ENCODE measurements around the gene GFPT1.
A peak's percentile ranks its signal among the peaks of the same experiment; 100 is the strongest.

The GFPT1 gene

GRCh38 chr2:69405306-69405705 lies 18.3 kb upstream of the GFPT1 start:
- Histone ChIP-seq H3K36me3 (ENCODE audit: control insufficient read depth in 1 of 2, insufficient read depth in 2 of 2, low read length in 2 of 2) (peaks cover 0 to 35% of the 10 kb centered on the region in 2 donors), H3K9me3 (ENCODE audit: control insufficient read depth in 1 of 2, low read length in 2 of 2) (no peaks in the 10 kb centered on the region), H3K4me3 (ENCODE audit: low read depth in 1 of 2, low read length in 2 of 2) (no peak overlapping the region), H3K9ac (ENCODE audit: low read depth in 1 of 2, low read length in 2 of 2) (no peak overlapping the region), H3K27ac (ENCODE audit: low read depth, low read length) (no peak overlapping the region), H3K27me3 (ENCODE audit: control insufficient read depth in 1 of 2, insufficient read depth in 2 of 2, low read length in 2 of 2) (no peaks in the 10 kb centered on the region), H3K4me1 (ENCODE audit: control insufficient read depth in 1 of 2, insufficient read depth in 2 of 2, low read length in 2 of 2) (no peaks in the 10 kb centered on the region)

- no peak overlapping the region for H3K27ac ChIP-seq (ENCODE audit: low read depth, low read length)
- H3K27me3 ChIP-seq (ENCODE audit: control insufficient read depth in 1 of 2, insufficient read depth in 2 of 2, low read length in 2 of 2): no peaks in the 10 kb centered on the region
- no peaks in the 10 kb centered on the region for H3K9me3 ChIP-seq (ENCODE audit: control insufficient read depth in 1 of 2, low read length in 2 of 2)
- no peak overlapping the region for H3K9ac ChIP-seq (ENCODE audit: low read depth in 1 of 2, low read length in 2 of 2)
- peaks cover 0 to 2% of the 10 kb centered on the region in 2 donors for H3K4me1 ChIP-seq (ENCODE audit: control insufficient read depth in 1 of 2, insufficient read depth in 2 of 2, low read length in 2 of 2)
- peaks cover 4 to 40% of the 10 kb centered on the region in 2 donors for H3K36me3 ChIP-seq (ENCODE audit: control insufficient read depth in 1 of 2, insufficient read depth in 2 of 2, low read length in 2 of 2)
- H3K4me3 ChIP-seq (ENCODE audit: low read depth in 1 of 2, low read length in 2 of 2): no peak overlapping the region
These were observed 13.1 kb upstream of the GFPT1 start for GRCh38 chr2:69400121-69400520.

- Histone ChIP-seq H3K9ac (ENCODE audit: low read depth in 1 of 2, low read length in 2 of 2) (no peak overlapping the region), H3K4me1 (ENCODE audit: control insufficient read depth in 1 of 2, insufficient read depth in 2 of 2, low read length in 2 of 2) (peaks cover 0 to 2% of the 10 kb centered on the region in 2 donors), H3K9me3 (ENCODE audit: control insufficient read depth in 1 of 2, low read length in 2 of 2) (no peaks in the 10 kb centered on the region), H3K27me3 (ENCODE audit: control insufficient read depth in 1 of 2, insufficient read depth in 2 of 2, low read length in 2 of 2) (no peaks in the 10 kb centered on the region), H3K4me3 (ENCODE audit: low read depth in 1 of 2, low read length in 2 of 2) (no peak overlapping the region), H3K27ac (ENCODE audit: low read depth, low read length) (no peak overlapping the region), H3K36me3 (ENCODE audit: control insufficient read depth in 1 of 2, insufficient read depth in 2 of 2, low read length in 2 of 2) (peaks cover 4 to 39% of the 10 kb centered on the region in 2 donors)
These were observed 10.2 kb upstream of the GFPT1 start for GRCh38 chr2:69397234-69397633.

GRCh38 chr2:69395866-69396265 lies 8.8 kb upstream of the GFPT1 start:
- peaks cover 4 to 36% of the 10 kb centered on the region in 2 donors for H3K36me3 ChIP-seq (ENCODE audit: control insufficient read depth in 1 of 2, insufficient read depth in 2 of 2, low read length in 2 of 2)
- no peaks in the 10 kb centered on the region for H3K9me3 ChIP-seq (ENCODE audit: control insufficient read depth in 1 of 2, low read length in 2 of 2)
- H3K4me3 ChIP-seq (ENCODE audit: low read depth in 1 of 2, low read length in 2 of 2): no peak overlapping the region
- H3K27ac ChIP-seq (ENCODE audit: low read depth, low read length): no peak overlapping the region
- peaks cover 0 to 2% of the 10 kb centered on the region in 2 donors for H3K4me1 ChIP-seq (ENCODE audit: control insufficient read depth in 1 of 2, insufficient read depth in 2 of 2, low read length in 2 of 2)
- no peaks in the 10 kb centered on the region for H3K27me3 ChIP-seq (ENCODE audit: control insufficient read depth in 1 of 2, insufficient read depth in 2 of 2, low read length in 2 of 2)
- H3K9ac ChIP-seq (ENCODE audit: low read depth in 1 of 2, low read length in 2 of 2): no peak overlapping the region

GRCh38 chr2:69393963-69394362 lies 6.9 kb upstream of the GFPT1 start:
- H3K4me1 ChIP-seq (ENCODE audit: control insufficient read depth in 1 of 2, insufficient read depth in 2 of 2, low read length in 2 of 2): peaks cover 0 to 2% of the 10 kb centered on the region in 2 donors
- no peak overlapping the region for H3K27ac ChIP-seq (ENCODE audit: low read depth, low read length)
- H3K36me3 ChIP-seq (ENCODE audit: control insufficient read depth in 1 of 2, insufficient read depth in 2 of 2, low read length in 2 of 2): peaks cover 4 to 22% of the 10 kb centered on the region in 2 donors
- no peaks in the 10 kb centered on the region for H3K9me3 ChIP-seq (ENCODE audit: control insufficient read depth in 1 of 2, low read length in 2 of 2)
- H3K9ac ChIP-seq (ENCODE audit: low read depth in 1 of 2, low read length in 2 of 2): no peak overlapping the region
- H3K4me3 ChIP-seq (ENCODE audit: low read depth in 1 of 2, low read length in 2 of 2): no peak overlapping the region
- no peaks in the 10 kb centered on the region for H3K27me3 ChIP-seq (ENCODE audit: control insufficient read depth in 1 of 2, insufficient read depth in 2 of 2, low read length in 2 of 2)

GRCh38 chr2:69390471-69390870 lies 3.4 kb upstream of the GFPT1 start:
- H3K4me1 ChIP-seq (ENCODE audit: control insufficient read depth in 1 of 2, insufficient read depth in 2 of 2, low read length in 2 of 2): peaks cover 12 to 14% of the 10 kb centered on the region in 2 donors
- no peak overlapping the region for H3K27ac ChIP-seq (ENCODE audit: low read depth, low read length)
- no peaks in the 10 kb centered on the region for H3K27me3 ChIP-seq (ENCODE audit: control insufficient read depth in 1 of 2, insufficient read depth in 2 of 2, low read length in 2 of 2)
- H3K36me3 ChIP-seq (ENCODE audit: control insufficient read depth in 1 of 2, insufficient read depth in 2 of 2, low read length in 2 of 2): peaks cover 0 to 14% of the 10 kb centered on the region in 2 donors
- no peak overlapping the region for H3K9ac ChIP-seq (ENCODE audit: low read depth in 1 of 2, low read length in 2 of 2)
- no peaks in the 10 kb centered on the region for H3K9me3 ChIP-seq (ENCODE audit: control insufficient read depth in 1 of 2, low read length in 2 of 2)
- H3K4me3 ChIP-seq (ENCODE audit: low read depth in 1 of 2, low read length in 2 of 2): no peak overlapping the region

- Histone ChIP-seq H3K9me3 (ENCODE audit: control insufficient read depth in 1 of 2, low read length in 2 of 2) (no peaks in the 10 kb centered on the region), H3K4me3 (ENCODE audit: low read depth in 1 of 2, low read length in 2 of 2) (no peak overlapping the region), H3K4me1 (ENCODE audit: control insufficient read depth in 1 of 2, insufficient read depth in 2 of 2, low read length in 2 of 2) (peaks cover 12 to 15% of the 10 kb centered on the region in 2 donors), H3K36me3 (ENCODE audit: control insufficient read depth in 1 of 2, insufficient read depth in 2 of 2, low read length in 2 of 2) (peaks cover 0 to 12% of the 10 kb centered on the region in 2 donors), H3K27ac (ENCODE audit: low read depth, low read length) (no peak overlapping the region), H3K27me3 (ENCODE audit: control insufficient read depth in 1 of 2, insufficient read depth in 2 of 2, low read length in 2 of 2) (no peaks in the 10 kb centered on the region), H3K9ac (ENCODE audit: low read depth in 1 of 2, low read length in 2 of 2) (no peak overlapping the region)
These were observed 3.0 kb upstream of the GFPT1 start for GRCh38 chr2:69390001-69390400.

GRCh38 chr2:69389271-69389670 lies 2.2 kb upstream of the GFPT1 start:
- Histone ChIP-seq H3K9ac (ENCODE audit: low read depth in 1 of 2, low read length in 2 of 2) (no peak overlapping the region), H3K36me3 (ENCODE audit: control insufficient read depth in 1 of 2, insufficient read depth in 2 of 2, low read length in 2 of 2) (peaks cover 0 to 4% of the 10 kb centered on the region in 2 donors), H3K27me3 (ENCODE audit: control insufficient read depth in 1 of 2, insufficient read depth in 2 of 2, low read length in 2 of 2) (no peaks in the 10 kb centered on the region), H3K4me3 (ENCODE audit: low read depth in 1 of 2, low read length in 2 of 2) (no peak overlapping the region), H3K9me3 (ENCODE audit: control insufficient read depth in 1 of 2, low read length in 2 of 2) (no peaks in the 10 kb centered on the region), H3K27ac (ENCODE audit: low read depth, low read length) (no peak overlapping the region), H3K4me1 (ENCODE audit: control insufficient read depth in 1 of 2, insufficient read depth in 2 of 2, low read length in 2 of 2) (peaks cover 12 to 15% of the 10 kb centered on the region in 2 donors)

GRCh38 chr2:69387770-69388481 lies 899 bp upstream of the GFPT1 start:
- no peaks in the 10 kb centered on the region for H3K9me3 ChIP-seq (ENCODE audit: control insufficient read depth in 1 of 2, low read length in 2 of 2)
- H3K4me3 ChIP-seq (ENCODE audit: low read depth in 1 of 2, low read length in 2 of 2): peak overlapping the region; percentile 70 to 84
- H3K36me3 ChIP-seq (ENCODE audit: control insufficient read depth in 1 of 2, insufficient read depth in 2 of 2, low read length in 2 of 2): no peaks in the 10 kb centered on the region
- H3K4me1 ChIP-seq (ENCODE audit: control insufficient read depth in 1 of 2, insufficient read depth in 2 of 2, low read length in 2 of 2): peaks cover 16 to 19% of the 10 kb centered on the region in 2 donors
- H3K9ac ChIP-seq (ENCODE audit: low read depth in 1 of 2, low read length in 2 of 2): peak overlapping the region; percentile 76 to 84
- H3K27ac ChIP-seq (ENCODE audit: low read depth, low read length): peak overlapping the region; percentile 68
- no peaks in the 10 kb centered on the region for H3K27me3 ChIP-seq (ENCODE audit: control insufficient read depth in 1 of 2, insufficient read depth in 2 of 2, low read length in 2 of 2)

GRCh38 chr2:69386360-69386759 lies 667 bp downstream of the GFPT1 start:
- H3K36me3 ChIP-seq (ENCODE audit: control insufficient read depth in 1 of 2, insufficient read depth in 2 of 2, low read length in 2 of 2): no peaks in the 10 kb centered on the region
- H3K27me3 ChIP-seq (ENCODE audit: control insufficient read depth in 1 of 2, insufficient read depth in 2 of 2, low read length in 2 of 2): no peaks in the 10 kb centered on the region
- H3K4me3 ChIP-seq (ENCODE audit: low read depth in 1 of 2, low read length in 2 of 2): peak overlapping the region; percentile 70 to 84
- peak overlapping the region; percentile 28 for H3K27ac ChIP-seq (ENCODE audit: low read depth, low read length)
- no peaks in the 10 kb centered on the region for H3K9me3 ChIP-seq (ENCODE audit: control insufficient read depth in 1 of 2, low read length in 2 of 2)
- peaks cover 28 to 31% of the 10 kb centered on the region in 2 donors for H3K4me1 ChIP-seq (ENCODE audit: control insufficient read depth in 1 of 2, insufficient read depth in 2 of 2, low read length in 2 of 2)
- peak overlapping the region; percentile 81 to 84 for H3K9ac ChIP-seq (ENCODE audit: low read depth in 1 of 2, low read length in 2 of 2)
